GM12873 (cell line): ENCODE measurements around the gene TAPBPL.

Experiments used
- TF ChIP-seq, protein P1 (sequence below): IDR thresholded peaks from 2 replicates; pipeline ENCODE4 v1.5.1; 2012; ENCODE audit warnings: low read depth, mild to moderate bottlenecking, moderate library complexity, low read length, control low read depth; ENCODE audit not compliant: insufficient read depth; ENCODE audit errors: missing control alignments

Gene TAPBPL

DNA sequence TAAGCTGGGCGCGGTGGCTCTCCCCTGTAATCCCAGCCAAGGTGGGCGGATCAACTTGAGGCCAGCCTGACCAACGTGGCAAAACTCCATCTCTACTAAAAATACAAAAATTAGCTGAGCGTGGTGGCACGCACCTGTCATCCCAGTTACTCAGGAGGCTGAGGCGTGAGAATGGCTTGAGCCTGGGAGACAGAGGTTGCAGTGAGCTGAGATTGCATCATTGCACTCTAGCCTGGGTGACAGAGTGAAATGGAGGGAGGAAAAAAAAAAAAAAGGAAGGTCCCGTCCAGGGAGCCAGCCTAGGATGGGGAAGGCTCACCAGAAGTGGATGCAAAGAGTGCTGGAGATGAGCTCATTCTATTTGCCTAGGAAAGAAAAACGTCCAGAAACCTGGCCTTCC is 9.0 kb upstream of the TAPBPL start:
- TF ChIP-seq, protein P1, sequence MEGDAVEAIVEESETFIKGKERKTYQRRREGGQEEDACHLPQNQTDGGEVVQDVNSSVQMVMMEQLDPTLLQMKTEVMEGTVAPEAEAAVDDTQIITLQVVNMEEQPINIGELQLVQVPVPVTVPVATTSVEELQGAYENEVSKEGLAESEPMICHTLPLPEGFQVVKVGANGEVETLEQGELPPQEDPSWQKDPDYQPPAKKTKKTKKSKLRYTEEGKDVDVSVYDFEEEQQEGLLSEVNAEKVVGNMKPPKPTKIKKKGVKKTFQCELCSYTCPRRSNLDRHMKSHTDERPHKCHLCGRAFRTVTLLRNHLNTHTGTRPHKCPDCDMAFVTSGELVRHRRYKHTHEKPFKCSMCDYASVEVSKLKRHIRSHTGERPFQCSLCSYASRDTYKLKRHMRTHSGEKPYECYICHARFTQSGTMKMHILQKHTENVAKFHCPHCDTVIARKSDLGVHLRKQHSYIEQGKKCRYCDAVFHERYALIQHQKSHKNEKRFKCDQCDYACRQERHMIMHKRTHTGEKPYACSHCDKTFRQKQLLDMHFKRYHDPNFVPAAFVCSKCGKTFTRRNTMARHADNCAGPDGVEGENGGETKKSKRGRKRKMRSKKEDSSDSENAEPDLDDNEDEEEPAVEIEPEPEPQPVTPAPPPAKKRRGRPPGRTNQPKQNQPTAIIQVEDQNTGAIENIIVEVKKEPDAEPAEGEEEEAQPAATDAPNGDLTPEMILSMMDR: no peak

DNA sequence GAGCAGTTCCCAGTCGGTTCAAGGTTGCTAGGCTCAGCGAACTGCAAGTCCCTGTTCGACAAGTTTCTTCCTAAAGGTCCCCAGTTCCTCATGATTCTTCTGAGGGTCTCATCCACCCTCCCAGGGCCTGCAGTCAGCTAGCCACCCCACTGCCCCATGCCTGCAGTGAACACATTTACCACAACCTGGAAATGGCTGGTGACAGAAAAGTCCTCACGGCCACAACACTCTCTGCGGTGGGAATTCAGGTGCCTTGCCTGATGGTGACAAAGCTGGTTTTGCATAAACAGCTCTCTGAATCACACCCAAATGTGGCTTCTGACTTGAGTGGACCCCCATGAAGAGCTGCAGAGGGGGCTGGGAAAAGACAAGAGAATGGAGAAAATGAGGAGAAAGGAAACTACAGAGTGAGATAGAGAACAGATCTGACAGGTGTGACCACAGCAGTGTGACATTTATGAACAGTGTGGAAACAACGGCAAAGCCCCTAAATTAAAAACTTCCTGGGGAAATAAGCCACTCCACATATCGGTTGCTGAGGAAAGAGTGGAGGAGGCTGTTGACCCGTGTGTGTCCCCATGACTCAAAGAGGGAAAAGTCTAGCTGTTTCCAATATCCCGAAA is 8.4 kb upstream of the TAPBPL start:
- TF ChIP-seq, protein P1: no peak

DNA sequence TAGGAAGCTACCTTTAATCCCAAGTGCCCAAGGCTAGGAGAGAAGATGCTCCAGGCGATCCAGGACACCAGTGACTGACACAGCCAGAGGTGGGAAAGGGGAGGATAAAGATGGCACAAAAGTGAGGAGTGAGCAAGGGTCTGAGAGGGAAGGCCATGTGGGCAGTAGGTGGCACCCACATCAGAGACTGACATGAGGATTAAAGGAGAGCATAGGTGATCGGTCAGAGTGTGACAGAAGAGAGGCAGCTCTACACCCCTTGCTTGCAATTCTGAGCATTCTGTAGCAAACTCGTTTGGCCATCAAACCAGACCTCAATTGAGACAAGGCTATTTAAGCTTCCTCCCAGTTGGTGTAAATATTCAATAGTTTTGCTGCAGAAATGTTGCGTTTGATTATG is 7.8 kb upstream of the TAPBPL start:
- TF ChIP-seq, protein P1: no peak

DNA sequence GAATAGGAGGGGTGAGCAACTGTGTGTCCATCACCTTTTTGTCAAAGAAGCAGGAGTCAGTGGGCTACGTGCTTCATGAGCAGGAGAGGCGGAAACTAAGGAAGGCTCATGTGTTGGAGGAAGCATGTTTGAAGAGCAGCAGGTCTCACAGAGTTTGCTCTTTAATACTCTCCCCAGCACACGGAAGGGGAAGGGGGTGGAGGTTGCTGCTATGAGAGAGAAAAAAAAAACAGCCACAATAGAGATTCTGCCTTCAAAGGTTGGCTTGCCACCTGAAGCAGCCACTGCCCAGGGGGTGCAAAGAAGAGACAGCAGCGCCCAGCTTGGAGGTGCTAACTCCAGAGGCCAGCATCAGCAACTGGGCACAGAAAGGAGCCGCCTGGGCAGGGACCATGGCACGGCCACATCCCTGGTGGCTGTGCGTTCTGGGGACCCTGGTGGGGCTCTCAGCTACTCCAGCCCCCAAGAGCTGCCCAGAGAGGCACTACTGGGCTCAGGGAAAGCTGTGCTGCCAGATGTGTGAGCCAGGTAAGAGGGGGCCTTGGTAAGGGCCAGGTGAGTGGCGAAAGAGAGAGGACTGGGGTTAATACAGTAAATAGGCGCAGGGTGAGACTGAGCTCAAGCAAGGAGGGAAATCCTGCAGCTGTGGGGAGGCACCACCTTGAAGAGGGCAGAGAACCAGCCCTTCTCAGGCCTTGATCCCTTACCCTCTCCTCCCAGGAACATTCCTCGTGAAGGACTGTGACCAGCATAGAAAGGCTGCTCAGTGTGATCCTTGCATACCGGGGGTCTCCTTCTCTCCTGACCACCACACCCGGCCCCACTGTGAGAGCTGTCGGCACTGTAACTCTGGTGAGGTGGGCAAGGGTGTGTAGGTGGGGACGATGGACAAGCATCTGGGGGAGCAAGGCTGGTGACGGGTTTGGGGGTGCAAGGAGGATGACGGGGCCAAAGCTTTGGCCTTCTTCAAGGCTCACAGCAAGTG is 6.8 kb upstream of the TAPBPL start, which contains the start of gene CD27:
Gene CD27 (plus strand): TSS at position 252 of the 985 bp plus-strand sequence. CDS start 141 bp downstream, at position 393.
- TF ChIP-seq, protein P1: no peak

DNA sequence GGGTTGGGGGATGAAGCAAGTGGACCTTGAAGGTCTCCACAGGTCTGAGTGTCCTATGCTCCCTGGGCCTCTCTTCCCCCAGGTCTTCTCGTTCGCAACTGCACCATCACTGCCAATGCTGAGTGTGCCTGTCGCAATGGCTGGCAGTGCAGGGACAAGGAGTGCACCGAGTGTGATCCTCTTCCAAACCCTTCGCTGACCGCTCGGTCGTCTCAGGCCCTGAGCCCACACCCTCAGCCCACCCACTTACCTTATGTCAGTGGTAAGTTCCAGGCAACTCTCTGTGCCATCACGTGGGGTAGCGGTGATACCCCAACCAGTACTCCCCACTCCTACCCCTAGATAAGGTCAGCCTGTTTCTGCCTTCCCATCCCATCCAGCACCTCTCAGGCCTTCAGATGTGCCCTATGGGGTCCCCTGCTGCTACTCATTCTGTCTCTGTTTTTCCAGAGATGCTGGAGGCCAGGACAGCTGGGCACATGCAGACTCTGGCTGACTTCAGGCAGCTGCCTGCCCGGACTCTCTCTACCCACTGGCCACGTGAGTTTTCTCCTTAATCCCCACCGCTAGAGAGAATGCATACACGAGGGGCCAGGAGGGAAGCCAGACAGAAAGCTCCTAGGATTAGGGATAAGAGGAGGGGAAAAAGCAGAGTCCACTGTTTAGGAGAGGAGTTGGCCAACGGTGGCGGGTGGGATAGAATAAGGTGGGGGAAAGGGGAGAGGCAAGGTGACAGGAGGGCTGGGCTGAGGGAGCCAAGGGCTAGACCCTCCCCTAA is 1.6 kb upstream of the TAPBPL start:
- TF ChIP-seq, protein P1: no peak

DNA sequence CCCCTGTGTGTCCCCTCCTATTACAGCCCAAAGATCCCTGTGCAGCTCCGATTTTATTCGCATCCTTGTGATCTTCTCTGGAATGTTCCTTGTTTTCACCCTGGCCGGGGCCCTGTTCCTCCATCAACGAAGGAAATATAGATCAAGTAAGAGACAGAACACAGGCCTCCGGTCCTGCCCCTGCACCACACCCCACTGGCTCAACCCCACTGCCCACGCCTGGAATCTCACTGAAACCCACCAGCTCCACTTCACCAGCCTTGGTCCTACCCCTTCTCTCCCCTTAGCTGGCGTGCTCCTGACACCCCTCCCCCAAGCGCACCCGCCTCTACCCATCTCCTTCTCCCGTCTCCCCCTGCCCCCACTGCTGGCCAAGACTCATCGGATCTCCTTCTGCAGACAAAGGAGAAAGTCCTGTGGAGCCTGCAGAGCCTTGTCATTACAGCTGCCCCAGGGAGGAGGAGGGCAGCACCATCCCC is 934 bp upstream of the TAPBPL start:
- TF ChIP-seq, protein P1: no peak
